GM10847 (cell line): ENCODE data around the gene TAF15.
A peak's percentile ranks its signal among the peaks of the same experiment; 100 is the strongest.

Source experiments
- POLR2A ChIP-seq: IDR thresholded peaks from 2 replicates; pipeline ENCODE4 v1.6.1; 2011; ENCODE audit not compliant: insufficient read length; ENCODE audit errors: extremely low read depth

TAF15 gene

DNA sequence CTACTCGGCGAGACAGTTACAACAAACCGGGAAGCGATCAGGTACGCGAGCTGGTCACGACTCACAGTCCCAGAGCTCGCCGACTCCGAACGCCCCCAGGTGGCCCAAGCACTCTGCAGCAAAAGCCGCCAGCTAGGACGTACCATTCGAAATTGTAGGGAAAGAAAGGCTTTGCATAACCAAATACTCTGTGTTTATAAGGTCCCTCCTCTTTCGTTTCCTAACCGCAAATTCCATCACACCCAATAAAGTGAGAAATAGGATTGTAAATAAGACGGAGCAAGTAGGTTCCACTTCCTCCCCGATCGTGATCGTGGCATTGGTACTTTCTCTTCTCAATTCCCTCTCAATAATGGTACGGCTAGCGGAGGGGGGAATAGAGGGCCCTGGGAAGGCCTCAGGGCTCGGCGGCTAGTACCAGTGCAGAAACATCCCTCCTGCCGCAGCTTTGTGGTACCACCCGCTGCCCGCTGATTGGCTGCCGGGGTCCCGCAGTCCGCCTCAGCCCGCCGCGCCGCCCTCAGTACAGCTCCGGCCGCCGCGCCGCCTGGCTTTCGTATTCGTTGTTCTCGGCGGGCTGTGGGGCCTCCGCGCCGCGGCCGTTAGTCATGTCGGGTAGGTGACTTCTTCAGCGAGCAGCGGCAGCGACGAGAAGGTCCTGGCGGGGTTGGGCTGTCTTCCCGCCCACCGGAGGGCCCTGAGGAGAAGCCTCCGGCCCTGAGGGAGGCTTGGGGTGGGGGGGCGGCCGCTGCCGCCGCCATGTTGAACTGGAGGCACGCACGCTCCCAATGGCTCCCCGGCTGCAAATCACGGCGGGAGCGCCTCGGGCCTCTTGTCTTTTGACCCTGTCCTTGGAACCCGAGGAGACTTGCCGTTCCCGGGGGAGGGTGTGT lies at the start of gene TAF15:
Gene TAF15, plus strand, starts transcription at position 523 of the 893 bp plus-strand sequence. Its CDS starts 86 bp downstream, at position 609.
- peak; percentile 99 for TF ChIP-seq POLR2A

DNA sequence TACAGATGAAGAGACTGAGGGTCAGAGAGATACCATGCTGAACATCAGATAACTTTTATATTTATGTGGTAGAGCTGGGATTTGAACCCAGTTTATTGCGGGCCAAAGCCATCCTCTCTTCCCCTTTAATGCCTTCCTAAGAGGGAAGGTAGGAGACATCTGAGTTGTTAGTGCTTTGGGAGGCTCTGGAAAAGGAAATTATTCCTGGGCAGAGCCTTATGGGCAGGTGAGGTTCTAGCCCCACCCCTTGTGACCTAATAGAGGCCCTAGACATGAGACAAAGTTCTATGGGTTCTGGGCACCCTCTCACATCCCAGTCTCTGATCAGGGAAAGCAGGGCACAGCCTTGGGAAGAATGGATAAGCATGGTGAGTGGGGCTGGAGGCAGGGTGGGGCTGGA lies 48.7 kb upstream of the TAF15 start, which contains the start of gene C17orf50:
Gene C17orf50, plus strand, starts transcription at position 301 of the 400 bp plus-strand sequence. Its CDS starts 55 bp downstream, at position 356.
- TF ChIP-seq POLR2A, result no peak

DNA sequence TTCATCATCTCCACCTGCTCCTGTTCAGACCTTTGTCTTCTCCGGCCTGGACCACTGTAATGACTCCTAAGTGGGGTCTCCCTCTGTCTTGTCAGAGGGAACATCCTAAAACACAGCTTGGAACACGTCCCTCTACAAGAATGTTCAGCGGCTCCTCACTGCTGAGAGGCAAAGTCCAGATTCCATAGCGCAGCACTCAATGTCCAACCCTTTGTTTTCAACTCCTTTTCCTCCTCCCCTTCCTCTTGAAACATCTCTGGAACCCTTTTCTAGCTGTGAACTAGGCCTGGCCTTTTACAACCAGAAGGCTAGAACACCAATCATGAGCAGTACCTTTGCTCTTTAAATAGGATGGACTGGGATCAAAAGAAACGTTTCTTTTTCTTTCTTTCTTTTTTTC lies 47.7 kb upstream of the TAF15 start:
- TF ChIP-seq POLR2A, result no peak

DNA sequence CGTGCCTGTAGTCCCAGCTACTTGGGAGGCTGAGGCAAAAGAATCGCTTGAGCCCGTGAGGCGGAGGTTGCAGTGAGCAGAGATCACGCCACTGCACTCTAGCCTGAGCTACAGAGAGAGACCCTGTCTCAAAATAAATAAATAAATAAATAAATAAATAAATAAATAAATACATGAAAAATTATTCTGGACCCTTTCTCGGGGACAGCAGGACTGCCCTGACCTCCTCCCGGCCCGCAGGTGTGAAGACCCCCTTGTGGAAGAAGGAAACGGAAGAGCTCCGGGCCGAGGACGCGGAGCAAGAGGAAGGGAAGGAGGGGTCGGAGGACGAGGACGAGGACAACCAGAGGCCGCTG lies 45.5 kb upstream of the TAF15 start:
- TF ChIP-seq POLR2A, result no peak

DNA sequence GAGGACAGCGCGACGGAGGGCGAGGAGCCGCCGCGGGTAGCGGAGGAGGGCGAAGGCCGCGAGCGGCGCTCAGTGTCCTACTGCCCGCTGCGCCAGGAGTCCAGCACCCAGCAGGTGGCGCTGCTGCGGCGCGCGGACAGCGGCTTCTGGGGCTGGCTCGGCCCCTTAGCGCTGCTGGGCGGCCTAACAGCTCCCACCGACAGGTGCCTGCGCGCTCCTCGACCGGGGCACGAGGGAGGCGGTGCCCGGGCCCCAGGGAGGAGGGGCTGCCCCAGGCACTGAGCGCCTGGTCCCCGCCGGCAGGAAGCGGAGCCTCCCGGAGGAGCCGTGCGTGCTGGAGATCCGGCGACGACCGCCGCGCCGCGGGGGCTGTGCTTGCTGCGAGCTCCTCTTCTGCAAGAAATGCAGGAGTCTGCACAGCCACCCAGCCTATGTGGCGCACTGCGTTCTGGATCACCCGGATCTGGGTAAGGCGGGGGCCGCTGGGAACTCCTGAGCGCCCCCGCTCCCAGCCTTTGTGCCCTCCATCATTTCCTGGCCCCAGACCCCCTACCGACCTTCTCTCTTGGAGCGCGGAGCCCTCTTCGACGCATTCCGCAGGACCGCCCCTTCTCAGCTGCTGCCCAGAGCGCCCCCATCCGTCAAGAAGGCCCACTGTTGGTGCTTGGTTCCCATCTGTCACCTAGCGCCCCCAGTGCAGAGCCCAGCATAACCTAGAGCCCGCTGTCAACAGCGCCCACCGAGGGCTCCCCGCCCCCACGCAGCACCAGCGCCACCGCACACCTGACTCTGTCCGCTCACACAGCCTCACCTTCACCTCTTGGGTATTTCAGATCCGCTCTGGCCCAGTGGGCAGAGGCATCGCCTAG lies 44.9 kb upstream of the TAF15 start:
- no peak for TF ChIP-seq POLR2A

DNA sequence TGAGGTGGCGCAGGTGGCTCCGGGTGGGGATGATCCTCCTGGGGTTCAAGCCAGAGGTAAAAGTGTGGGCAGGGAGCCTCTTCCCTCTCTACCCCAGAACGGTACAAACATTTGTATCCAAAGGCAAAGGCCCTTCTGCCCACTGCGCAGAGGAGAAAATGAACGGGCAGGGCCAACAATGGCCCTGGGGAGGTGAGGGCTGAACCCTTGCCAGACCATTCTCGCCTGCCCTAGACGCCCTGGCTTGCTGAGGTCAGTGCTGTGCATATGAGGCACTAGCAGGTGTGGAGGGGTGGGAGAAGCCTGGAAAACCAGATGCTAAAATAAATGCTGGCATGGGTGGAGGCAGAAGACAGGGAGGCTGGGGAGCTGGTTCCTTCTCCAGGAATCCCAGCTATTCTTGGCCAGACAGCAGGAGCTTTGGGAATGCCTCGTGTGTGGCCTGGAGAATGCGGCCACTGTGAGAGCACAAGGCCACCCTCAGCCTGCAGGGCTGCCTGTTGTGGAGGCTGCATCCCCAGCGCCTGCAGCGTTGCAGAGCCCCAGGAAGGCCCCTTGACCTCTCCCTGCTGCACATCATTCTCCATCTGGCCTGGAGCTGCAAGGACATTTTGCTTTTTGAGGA lies 44.1 kb upstream of the TAF15 start:
- no peak for TF ChIP-seq POLR2A

DNA sequence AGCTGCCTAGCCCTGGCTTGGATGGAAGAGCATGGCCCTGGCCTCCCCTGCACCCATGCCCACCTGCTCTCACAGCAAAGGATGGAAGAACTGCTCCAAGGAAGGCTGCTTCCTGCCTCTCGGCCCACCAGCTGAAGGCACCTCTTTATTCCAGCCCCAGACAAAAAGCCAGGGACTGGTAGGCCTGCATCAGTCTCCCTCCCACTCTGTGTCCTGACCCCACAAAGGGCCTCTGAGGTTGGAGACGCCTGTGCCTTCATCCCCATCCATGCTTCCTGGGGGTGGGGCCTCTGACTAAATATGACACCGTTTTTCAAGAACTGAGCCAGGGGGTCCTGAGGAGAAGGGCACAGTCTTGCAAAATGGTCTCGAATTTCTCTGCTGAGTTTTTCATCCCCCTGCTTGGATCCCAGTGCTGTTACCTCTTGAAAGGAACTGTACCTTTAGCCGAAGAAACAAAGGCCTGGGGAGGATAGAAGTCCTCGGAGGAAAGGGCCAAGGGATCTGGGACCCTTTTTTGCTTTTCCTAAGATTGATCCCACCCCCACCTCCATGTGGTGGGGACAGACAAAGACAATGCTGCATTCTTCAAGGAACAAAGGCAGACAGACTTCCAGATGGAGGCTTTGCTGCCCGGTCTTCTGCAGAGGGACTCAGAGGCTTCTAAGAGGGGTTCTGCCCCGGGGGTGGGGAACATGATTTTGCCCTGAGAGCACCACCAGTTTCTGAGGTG lies 43.4 kb upstream of the TAF15 start:
- no peak for TF ChIP-seq POLR2A

DNA sequence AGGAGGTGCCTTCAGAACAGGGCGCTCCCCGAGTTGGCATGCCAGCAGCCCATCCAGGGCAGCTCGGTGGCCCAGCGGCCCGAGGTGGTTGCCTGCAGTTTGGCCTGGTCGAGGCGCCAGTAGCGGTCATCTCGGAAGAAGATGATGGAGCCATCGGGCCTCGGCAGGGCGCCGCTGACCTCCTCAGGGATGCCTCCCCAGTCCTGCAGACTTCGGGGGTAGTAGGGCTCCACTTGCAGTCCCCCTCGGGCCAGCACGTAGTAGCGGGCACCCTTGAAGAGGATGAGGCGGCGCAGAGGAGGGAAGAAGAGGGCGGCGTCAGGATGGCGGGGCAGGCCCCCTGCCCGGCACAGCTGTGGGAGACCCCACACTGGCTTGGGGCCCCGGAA lies 42.8 kb upstream of the TAF15 start:
- no peak for TF ChIP-seq POLR2A

DNA sequence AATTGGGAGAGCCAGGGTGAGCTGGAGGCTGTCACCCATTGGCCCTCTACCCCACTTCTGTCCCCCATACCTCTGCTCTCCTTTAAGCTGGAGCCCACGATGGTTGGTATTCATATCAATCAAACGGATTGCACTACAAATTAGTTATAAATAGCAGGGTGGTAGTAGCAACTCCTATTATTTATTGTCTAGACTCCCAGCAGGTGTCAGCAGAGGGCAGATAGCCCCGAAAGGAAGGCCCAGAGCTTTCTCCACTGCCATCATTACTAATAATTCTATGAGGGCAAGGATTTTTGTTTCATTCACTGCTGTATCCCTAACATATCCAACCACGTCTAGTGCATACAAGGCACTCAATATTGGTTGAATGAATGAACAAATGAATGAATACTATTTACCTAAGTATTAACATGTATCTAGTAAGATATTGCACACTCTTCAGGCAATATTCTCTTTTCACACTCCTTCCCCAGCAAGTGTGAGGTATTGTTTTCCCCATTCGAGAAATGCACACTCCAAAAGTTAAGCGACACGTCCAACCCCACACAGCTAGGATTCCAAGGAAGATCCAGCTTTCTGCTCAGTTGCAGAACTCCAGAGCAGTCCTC lies 42.3 kb upstream of the TAF15 start:
- TF ChIP-seq POLR2A, result no peak

DNA sequence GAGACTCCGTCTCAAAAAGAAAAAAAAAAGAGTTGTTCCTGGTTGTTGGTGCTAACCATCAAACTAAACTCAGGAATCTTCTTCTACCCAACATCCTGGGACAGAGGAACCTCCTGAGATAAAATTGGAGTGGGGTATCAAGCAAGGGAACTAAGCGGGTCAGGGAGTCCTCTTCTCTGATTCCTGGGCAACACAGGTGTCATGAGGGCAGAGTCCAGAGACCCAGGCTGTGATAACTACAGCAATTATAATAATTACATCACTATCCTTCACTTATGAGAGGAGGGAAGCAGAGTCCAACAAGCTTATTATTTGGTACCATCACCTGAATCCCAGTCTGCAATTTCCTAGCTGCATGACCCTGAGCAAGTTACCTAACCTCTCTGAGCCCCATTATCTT lies 40.5 kb upstream of the TAF15 start:
- no peak for TF ChIP-seq POLR2A

DNA sequence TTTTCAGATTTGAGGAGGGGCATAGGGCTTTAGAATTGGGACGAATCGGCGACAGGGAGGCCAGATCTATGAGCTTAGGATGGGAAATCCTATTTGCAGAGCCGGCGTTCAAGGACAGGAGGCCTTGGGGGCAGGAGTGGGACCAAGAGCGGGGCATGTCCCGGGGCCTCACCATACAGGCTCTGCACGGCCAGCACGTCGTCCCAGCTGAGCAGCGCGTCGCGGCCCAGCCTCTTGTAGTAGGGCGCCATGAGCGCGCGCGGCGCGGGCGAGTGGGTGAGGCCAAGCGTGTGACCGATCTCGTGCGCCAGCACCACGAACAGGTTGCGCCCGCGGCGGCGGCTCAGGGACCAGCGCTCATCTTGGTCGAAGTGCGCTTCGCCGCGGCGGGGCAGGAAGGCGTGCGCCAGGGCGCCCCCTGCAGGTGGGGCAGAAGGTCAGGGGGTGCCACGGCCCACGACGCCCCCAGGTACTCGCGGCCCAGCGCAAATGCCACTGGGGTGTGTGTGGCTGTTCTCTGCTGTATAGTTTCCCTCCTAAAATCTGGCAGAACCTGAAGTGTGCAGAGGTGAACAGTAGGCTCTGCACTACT lies 39.3 kb upstream of the TAF15 start:
- no peak for TF ChIP-seq POLR2A

DNA sequence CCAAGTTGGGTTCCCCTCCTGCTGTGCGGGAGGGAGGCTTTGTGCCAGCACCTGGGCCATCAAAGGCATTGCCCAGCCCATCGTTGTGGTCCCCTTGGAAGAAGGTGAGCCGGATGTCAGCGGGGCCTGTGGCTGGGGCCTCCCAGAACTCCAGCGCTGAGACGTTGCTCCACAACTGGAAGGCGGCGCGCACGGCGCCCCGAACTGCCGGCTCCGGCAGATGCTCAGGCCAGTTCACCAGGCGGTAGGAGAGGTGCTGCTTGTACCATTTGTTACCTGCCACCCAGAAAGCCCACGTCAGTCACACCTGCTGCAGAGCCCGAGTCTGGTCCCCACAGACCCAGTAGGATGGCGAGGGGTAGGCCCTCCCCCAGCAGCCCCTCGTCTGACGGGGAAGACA lies 36.2 kb upstream of the TAF15 start:
- TF ChIP-seq POLR2A, result no peak

DNA sequence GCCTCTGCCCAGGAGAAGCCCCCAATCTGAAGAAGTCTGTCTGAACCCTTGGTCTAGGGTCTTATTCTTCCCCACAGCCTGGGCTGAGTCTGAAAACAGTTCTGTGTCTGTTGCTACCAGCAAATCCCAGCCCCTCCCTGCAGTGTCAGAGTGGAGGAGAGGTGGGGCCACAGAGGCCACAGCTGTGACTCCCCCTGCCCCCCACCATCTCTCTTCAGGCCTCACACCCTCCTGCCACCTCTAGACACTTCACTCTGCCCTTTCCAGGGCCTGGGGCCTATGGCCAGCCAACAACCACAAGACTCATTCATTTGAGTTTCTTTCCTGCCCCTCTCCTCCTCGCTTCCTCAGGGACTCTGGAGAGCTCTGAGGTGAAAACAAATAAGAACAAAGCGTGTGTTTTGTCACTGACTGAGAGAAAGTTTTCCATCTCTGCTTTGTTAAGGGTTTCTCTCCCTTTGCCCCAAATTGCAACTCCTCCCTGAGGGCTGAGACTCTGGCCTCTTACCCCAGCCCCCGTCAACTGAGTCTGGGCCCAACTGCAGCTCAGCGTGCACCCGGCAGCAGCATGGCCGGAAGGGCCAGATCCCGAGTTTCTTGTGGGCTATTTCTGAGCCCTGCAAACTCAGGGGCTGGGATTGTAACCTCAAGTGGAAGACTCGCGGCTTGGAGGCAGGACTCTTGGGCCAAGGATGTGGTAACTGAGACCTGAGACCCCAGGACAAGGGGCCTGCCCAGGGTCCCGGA lies 35.4 kb upstream of the TAF15 start:
- no peak for TF ChIP-seq POLR2A
